ENCODE measurements around the gene CCDC137.
A peak's percentile ranks its signal among the peaks of the same experiment; 100 is the strongest.

DNA sequence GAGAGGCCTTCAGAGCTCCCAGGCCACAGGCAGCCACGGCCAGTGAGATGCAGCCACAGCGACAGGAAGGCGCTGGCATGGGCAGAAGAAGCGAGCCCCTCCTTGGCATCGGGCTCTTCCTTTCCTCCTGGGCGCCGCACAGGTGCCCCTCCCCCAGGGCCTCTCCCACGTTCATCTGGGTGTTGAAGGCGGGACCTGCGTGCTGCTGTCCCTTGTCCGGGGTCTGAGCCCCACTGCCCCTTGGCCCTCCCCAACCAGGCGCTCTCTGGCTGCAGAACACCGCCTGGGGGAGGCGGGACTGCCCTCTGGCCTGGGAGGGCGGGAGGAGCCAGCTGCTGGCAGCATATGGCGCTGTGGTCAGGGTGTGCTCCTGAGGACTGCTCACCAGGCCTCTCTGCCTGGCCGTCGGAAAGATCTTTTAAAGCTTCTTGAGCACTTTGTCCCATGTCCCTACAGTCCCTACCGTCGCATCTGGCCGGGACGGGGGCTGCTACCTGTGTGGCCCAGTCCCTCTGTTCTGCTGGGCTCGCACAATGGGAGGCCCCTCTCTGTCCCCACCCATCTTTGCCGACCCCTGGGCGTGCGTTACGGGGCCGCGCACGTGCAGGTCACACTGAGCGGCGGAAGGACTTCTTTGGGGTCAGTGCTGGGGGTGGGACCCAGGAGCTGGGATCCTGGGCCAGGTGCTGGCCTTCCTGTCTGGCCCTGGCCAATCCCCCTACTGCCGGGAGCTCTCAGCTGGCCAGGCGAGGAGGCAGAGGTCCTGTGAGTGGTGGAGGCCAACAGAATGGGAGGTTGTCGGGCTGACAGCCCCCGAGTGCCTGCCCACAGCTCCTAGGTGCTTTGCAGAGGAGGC lies 47.2 kb downstream of the CCDC137 start:
- TF ChIP-seq, protein P1, sequence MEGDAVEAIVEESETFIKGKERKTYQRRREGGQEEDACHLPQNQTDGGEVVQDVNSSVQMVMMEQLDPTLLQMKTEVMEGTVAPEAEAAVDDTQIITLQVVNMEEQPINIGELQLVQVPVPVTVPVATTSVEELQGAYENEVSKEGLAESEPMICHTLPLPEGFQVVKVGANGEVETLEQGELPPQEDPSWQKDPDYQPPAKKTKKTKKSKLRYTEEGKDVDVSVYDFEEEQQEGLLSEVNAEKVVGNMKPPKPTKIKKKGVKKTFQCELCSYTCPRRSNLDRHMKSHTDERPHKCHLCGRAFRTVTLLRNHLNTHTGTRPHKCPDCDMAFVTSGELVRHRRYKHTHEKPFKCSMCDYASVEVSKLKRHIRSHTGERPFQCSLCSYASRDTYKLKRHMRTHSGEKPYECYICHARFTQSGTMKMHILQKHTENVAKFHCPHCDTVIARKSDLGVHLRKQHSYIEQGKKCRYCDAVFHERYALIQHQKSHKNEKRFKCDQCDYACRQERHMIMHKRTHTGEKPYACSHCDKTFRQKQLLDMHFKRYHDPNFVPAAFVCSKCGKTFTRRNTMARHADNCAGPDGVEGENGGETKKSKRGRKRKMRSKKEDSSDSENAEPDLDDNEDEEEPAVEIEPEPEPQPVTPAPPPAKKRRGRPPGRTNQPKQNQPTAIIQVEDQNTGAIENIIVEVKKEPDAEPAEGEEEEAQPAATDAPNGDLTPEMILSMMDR (IDR thresholded peaks at IDR 0.05): no peak
- TF ChIP-seq POLR2A (IDR thresholded peaks at IDR 0.05): peak; percentile 32 to 61
